ENCODE measurements around the gene SOX1. TPM values are rescaled to one million over a fixed set of nuclear protein-coding genes. Genes with fewer than 3 reads are reported as not detected.

SOX1 gene
- total and polyA plus RNA-seq, 2 of the 13 experiments (the other 11 are each of a cell fraction or from before 2014, with no cell fraction given), result not detected

GRCh38 chr13:112072534-112073244 lies 5.7 kb downstream of the SOX1 start:
- H3K4me2 ChIP-seq (ENCODE audit: low read depth, low read length), result no peak overlapping the region
- intact Hi-C loops (cut with micrococcal nuclease; ENCODE audit: unreplicated experiment), result no loop called here
- FAIRE-seq (no peak), DNase-seq (ENCODE audit: low spot score) (no peak), ATAC-seq (no peak; the same call in 2 of the 3 replicates)
- ChIA-PET CTCF (ENCODE audit: low intra/inter-chr PET ratio, low total read pairs) (no interaction called here), POLR2A (no interaction called here)
- 26% methylated on average over 49 of the region's 77 CpGs for WGBS (ENCODE audit: low lambda C conversion rate)
- in situ Hi-C loops (cut with HindIII; ENCODE audit: extremely low pct_ligation_motif_present, low pct_unique_long_range_greater_than_20kb), result no loop called here
- no TSS peak for BruUV-seq (replicated peaks)
- H3K4me3 ChIP-seq (replicated peaks in 1 of 3; ENCODE audit: insufficient read depth in 1 of 3, low read depth in 2 of 3, low read length in 3 of 3), result no peak overlapping the region
- no peaks in the 10 kb centered on the region for H3K4me1 ChIP-seq (ENCODE audit: insufficient read depth, low read length)
- H3K36me3 ChIP-seq (replicated peaks in 1 of 2; ENCODE audit: control insufficient read depth in 1 of 2, insufficient read depth in 2 of 2, low read length in 2 of 2), result no peaks in the 10 kb centered on the region
- no peak overlapping the region for H2AFZ ChIP-seq (ENCODE audit: low read length)
- no peak for TF ChIP-seq PLSCR1 (CRISPR knock-in tag; IDR thresholded peaks at IDR 0.05; ENCODE audit: borderline replicate concordance)
- TF ChIP-seq RARG (CRISPR knock-in tag; IDR thresholded peaks at IDR 0.05; ENCODE audit: low read depth), result no peak
- TF ChIP-seq ZFY (CRISPR knock-in tag; IDR thresholded peaks at IDR 0.05), result no peak
- no peak for TF ChIP-seq ZNF280B (CRISPR knock-in tag; IDR thresholded peaks at IDR 0.05; ENCODE audit: borderline replicate concordance)
- TF ChIP-seq ZNF879 (CRISPR knock-in tag; IDR thresholded peaks at IDR 0.05), result no peak
- TF ChIP-seq REPIN1 (CRISPR knock-in tag; IDR thresholded peaks at IDR 0.05; ENCODE audit: borderline replicate concordance, low read depth), result no peak
- no peak for TF ChIP-seq ZNF713 (CRISPR knock-in tag; IDR thresholded peaks at IDR 0.05)
- no peak for TF ChIP-seq SNAPC2 (CRISPR knock-in tag; IDR thresholded peaks at IDR 0.05)
- no peak for TF ChIP-seq ZBTB20 (CRISPR knock-in tag; IDR thresholded peaks at IDR 0.05; ENCODE audit: borderline replicate concordance, low read depth)
- TF ChIP-seq ZSCAN21 (CRISPR knock-in tag; IDR thresholded peaks at IDR 0.05; ENCODE audit: borderline replicate concordance), result no peak
- no peak for TF ChIP-seq SOX5 (CRISPR knock-in tag; IDR thresholded peaks at IDR 0.05; ENCODE audit: borderline replicate concordance)
- no peaks in the 10 kb centered on the region for H3K9me3 ChIP-seq (ENCODE audit: low read length)
- H3K9ac ChIP-seq (ENCODE audit: insufficient read depth, low read depth, low read length), result no peak overlapping the region
- no peaks in the 10 kb centered on the region for H4K20me1 ChIP-seq (ENCODE audit: insufficient read depth, low read length)
- no peak overlapping the region for H3K27ac ChIP-seq (ENCODE audit: extremely low read length, insufficient read depth, low read length)
- H3K79me2 ChIP-seq (ENCODE audit: insufficient read depth, low read length), result no peaks in the 10 kb centered on the region
- H3K27me3 ChIP-seq (ENCODE audit: control insufficient read depth in 1 of 2, insufficient read depth in 2 of 2, low read length in 2 of 2), result peaks cover 7 to 47% of the 10 kb centered on the region in 2 experiments
